HG03097 (cell line): ENCODE measurements around the gene RADIL.

Experiments used
- ATAC-seq: cut with Tn5 transposase; IDR thresholded peaks from one replicate; pipeline ENCODE4 v1.9.1; 2021; ENCODE audit not compliant: unreplicated experiment, low FRiP score

Gene RADIL

DNA sequence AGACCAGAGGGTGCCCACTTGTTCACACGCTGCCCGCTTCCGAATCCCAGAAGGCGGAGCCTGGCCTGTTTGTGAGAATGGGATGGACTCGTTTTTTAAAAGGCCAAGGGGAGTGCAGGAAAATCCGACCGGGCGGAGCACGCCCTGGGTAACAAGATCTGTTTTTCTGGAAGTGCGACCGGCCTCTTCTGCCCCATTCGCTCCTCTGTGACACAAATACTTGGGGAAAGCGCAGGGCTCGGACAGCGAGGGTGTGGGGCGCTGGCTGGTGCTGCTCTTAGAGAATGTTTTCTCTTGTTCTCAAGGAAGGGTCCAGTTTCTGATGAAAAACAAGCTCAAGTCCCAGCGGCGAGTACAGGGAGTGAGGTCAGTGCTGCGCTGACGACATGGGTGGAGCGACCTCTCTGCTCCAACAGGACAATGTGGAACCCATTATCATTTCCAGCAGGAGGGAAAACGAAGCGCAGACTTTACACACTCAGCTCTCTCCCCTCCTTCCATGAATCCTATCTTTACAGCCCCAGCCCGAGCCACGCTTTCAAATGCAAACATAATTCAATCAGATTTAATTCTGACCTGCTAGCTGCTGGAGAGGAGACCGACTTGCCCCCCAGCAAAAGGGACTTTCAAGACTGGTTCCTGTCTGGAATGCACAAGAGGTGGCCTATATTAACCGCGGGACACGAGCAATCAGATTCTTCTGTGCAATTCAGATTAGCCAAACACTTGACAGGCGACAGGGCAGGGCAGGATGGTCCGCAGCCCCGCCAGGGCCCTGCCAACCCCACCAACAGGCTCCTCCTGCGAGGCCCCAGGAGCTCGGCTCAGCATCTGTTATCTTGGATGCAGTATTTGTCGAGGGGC, 1.1 kb downstream of the RADIL start:
- ATAC-seq, result no peak

GRCh38 chr7:4880218-4880617, 3.3 kb downstream of the RADIL start:
- ATAC-seq, result no peak

DNA sequence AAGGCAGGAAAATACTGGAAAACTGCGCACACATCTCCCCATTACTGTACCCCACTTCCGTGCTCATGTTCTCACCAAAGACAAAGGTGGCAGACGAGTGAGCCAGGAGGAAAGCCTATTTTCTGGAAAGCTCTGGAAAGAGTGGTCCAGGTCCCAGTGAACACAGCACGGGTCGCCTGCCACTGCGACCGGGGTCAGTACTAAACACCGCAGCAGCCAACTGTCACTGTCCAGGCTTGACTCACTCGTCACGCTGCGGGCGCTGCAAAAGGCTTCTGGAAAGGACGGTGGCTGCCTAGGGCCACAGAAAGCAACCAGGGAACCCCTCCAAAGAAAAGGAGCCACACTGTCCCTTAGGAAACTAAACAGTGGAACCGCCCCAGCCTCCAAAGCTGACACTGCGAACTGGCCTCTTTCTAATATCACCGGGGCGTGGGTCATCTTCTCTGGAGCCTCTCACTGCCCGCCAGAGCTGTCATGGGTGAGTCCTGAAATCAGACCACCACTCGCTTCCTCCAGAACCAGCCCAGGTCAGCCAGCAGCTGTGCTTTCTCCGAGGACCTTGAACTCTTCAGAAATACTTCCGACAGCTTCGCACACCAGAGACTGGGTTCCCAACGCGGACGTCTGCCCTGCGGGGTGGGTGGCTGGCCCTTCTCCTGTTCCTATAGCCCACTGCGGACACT, 4.0 kb downstream of the RADIL start:
- no peak for ATAC-seq

DNA sequence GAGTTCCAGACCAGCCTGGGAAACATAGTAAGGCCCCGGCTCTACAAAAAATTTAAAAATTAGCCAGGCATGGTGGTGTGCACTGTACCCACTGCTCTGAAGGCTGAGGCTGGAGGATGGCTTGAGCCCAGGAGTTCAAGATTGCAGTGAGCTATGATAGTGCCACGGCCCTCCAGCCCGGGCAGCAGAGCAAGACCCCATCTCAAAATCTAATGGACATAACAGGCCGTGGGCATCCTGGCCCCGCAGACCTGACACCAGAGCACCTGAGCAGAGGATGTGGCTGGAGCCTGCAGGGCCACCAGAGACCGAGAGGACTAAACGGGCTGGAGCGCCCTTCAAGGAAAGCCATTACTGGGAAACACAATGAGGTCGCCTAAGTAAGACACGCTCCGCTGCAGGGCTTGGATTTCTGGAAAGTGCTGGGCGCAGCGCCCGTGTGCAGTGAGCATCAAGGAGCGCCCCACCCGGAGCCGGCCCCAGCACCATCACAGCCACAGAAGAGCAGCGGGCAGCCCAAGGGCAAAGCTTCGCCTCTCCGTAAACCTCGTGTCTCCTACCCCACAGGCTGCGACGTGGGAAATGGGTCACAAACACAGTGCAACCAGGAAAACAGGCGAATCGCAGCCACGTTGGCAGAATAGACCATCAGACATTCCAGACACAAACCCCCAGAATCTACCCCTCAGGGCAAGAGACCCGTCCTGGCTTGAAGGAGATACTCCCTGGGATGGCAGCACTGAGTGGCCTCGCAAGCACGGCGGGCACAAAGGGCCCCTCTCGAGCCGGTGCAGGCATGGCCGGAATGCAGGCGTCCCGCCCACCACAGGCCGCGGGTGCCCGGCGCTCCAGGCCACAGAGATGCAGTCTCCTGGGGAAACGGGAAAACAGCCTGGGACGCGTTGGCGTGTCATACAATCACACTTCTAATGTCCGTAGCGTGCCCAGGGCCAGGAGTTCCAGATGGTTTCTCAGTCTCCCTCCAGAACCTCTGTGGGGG, 4.9 kb downstream of the RADIL start:
- ATAC-seq, result no peak

DNA sequence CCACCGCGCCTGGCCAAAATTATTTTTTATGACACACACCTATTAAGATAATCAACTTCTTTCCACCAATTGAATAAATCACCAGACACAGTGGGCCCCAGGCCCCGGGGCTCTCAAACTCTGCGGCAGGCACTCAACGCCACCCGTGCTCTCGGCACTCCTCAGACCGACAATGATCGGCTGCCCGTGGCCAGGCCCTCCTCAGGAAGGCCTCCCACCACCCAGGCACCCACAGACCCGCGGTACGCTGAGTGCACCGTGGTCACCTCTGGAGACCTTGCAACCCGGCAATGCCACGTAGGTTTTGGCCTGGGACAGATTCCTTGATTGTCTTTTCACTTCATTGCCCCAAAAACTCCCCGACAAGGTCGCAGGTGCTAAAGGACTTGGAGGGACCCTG, 6.9 kb downstream of the RADIL start:
- ATAC-seq, result no peak

DNA sequence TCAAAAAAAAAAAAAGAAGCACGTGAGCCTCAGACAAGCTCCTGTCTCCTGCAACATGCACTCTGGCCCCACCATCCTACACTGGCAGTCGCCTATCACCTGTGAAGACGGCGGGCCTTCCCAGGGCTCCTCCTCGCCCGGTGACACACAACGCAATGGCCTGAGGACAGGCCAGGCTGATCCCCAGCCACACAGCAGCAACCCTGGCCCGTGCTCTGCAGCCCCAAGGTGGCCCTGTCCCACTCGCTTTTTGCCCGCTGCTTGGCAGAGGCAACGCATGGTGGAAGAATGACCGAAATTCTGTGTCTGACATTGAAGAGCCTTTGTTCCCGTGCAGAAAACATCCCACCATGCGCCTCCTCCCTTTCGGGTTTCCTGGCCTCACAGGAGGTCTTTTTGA, 8.1 kb downstream of the RADIL start:
- no peak for ATAC-seq

DNA sequence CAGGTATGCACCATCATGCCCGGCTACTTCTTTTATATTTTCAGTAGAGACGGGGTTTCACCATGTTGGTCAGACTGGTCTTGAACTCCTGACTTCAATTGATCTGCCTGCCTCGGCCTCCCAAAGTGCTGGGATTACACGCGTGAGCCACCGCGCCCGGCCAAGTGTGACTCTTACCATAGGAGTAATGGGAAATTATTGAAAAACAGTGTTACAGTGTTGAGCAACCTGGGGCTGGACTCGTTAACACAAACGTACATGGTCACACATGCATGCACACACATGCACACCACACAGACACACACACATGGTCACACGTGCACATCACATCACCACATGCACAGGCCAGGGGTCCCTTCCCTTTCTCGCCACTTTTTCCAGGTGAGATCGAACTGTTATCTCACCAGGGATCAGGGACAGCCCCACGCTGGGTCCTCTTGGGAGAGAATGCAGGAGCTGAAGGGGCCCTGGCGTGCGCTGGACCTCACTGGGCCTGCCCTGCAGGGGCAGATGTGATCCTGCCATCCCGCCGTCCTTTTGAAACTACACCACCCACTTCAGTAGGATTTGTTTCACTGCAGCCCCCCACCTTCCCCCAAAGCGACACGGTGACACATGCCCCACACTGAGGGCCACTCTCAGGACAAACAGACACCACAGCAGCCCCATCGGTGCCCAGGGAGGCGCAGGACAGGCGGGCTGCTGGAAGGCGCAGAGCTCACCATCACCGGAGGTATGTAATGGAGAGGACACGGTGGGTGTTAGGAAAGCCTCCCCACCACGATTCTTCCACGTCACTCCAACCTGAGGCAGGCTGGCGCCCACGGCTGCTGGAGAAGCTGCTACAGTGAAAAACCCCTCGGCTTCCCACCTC, 10.2 kb downstream of the RADIL start:
- no peak for ATAC-seq

- ATAC-seq, result no peak
Measured at GRCh38 chr7:4871930-4872675, 11.4 kb downstream of the RADIL start.

DNA sequence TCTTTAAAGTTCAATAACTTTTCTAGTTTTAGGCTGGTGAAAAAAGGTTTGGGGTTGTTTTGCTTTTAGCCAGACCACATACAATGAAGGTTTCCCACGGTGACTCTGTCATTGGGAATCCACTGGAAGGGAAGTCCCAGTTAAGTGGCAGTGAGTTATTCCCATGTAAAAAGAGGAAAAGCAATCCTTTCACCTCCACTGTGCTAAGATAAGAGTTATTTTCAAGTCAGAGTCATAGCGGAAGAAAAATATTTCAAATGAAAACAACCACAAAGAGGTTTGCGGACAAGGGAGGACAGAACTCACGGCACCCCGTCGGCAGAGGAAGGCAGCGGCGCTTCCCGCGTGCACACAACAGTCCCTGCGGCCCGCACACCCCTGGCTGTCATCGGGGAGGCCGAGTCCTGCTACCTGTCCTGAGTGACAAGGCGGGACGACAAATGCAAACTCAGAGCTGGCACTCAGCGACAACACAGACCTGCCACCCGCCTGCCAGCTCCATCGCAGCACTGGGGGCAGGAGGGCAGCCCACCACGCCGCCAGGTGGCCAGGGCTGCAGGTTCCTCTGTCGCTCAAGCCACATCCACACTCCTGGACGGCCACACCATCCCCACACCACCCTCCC, 12.3 kb downstream of the RADIL start:
- ATAC-seq, result no peak

GRCh38 chr7:4868493-4868892, 15.0 kb downstream of the RADIL start:
- no peak for ATAC-seq

- no peak for ATAC-seq
Measured at GRCh38 chr7:4866528-4867496, 16.7 kb downstream of the RADIL start.

DNA sequence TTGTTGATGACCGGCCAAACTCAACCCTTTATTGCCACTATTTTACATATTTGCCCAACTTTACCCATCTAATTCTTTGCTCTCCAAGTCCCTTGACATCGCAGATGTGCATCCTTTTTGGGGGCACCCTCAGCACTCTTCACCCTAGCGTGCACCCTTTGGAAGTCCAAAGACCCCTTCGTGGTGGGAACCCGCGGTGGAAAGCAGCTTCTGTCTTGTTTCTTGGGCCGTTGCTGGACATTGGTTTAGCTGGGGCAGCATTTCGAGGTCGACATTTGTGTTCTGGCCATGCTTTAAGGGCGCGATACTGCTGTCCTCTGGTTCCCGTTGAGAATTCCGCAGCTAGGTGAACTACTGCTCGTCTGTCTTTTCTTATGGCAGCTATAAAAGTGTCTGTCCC, 21.4 kb downstream of the RADIL start:
- ATAC-seq, result no peak

DNA sequence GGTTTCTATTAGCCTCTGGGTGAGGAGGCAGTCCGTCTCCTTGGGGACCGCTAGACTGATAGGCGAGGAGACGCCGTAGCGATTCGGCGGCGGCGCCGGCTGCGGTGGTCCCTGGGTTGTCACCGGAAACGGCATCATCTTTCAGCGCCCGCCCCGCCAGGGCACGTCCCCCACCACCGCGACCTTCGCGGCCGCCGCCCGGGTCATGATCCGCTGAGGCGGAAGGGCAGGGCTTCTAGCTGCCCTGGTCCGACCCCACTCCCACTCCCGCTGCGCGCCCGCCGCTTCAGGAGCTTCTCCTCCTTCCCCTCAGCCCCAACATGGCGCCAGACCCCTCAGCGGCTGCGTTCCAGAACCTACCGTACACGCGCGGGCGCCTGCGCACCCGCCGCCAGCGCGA, 21.8 kb downstream of the RADIL start, which contains the start of gene PAPOLB:
PAPOLB (minus strand) TSS at position 358 of the 400 bp plus-strand sequence; CDS start at position 138, 220 bp downstream.
- ATAC-seq, result no peak

DNA sequence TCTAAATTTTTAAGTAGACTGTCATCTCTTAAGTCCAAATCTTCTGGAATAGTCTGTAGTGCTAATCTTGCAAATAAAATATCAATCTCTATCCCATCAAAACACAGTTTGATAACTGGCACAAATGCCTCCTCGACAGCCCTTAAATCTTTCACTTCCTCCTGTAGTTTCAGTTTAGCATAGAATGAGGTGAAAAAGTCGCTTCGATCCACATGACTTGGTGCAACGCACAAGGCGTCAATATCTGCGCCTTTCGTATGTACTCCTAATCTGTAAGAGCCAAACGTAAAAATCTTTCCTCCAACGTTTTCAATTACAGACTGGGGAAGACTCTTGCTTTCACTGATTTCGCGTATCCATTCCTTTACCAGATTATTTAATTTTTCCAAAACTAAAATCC, 22.3 kb downstream of the RADIL start:
- ATAC-seq, result no peak

GRCh38 chr7:4857189-4857588, 26.3 kb downstream of the RADIL start:
- ATAC-seq, result no peak

DNA sequence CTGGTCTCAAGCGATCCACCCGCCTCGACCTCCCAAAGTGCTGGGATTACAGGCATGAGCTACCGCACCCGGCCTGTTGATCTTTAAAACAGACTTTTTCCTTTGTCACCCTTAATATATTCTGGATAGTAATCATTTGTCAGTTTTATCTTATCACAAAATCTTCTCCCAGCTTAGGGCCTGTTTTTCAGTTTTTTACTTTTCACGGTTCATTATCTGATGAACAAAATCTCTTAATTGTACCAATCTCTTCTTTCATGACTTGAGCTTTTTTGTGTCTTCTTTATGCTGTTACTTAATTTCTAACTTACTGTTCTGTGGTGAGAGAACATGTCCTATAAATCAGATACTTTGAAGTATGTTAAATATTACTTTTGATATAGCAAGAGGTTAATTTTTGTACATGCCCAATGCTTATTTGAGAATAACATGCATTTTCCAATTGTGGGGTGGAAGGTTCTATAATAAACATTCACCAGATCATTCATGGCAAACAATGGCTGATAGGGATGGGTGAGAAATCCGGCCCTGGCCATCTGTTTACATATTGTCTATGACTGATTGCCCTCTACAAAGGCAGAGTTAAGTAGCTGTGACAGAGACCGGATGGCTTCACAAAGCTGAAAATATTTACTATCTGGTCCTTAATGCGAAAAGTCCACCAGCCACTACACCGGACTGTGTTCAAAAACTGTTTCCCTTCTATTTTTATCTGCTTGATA, 27.0 kb downstream of the RADIL start:
- no peak for ATAC-seq

DNA sequence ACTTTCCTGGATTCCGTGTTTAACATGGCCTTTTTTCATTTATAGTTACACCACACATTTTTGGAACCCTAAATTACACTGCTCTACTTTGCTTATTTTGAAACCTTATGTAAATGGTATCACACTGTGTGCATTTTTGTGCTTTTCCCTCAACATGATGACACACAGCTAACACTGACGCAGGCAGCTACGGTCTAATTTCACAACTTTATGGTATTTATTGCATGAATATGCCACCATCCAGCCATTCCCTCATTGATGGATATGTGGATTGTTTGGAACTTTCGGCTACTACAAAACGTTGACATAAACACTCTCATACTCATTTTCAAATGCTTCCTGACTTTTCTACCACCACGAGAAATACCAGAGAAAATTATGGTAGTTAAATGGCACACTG, 28.6 kb downstream of the RADIL start:
- ATAC-seq, result no peak
